Right kidney (tissue), 1 donor: ENCODE data around the gene RFX3.
A peak's percentile ranks its signal among the peaks of the same experiment; 100 is the strongest.

Source experiments
- DNase-seq: peaks from one replicate; pipeline ENCODE4 v3.0.0-alpha.2; 2016

RFX3 gene

GRCh38 chr9:3271581-3271980, 254.2 kb downstream of the RFX3 start:
- no peak for DNase-seq

- no peak for DNase-seq
These were observed 254.6 kb downstream of the RFX3 start for GRCh38 chr9:3271157-3271556.

GRCh38 chr9:3268223-3268622, 257.6 kb downstream of the RFX3 start:
- no peak for DNase-seq

GRCh38 chr9:3263698-3264097, 262.1 kb downstream of the RFX3 start:
- DNase-seq: peak; percentile 14

- DNase-seq: peak; percentile 29
These were observed 262.8 kb downstream of the RFX3 start for GRCh38 chr9:3262826-3263529.

GRCh38 chr9:3261484-3261883, 264.3 kb downstream of the RFX3 start:
- no peak for DNase-seq

- no peak for DNase-seq
These were observed 269.1 kb downstream of the RFX3 start for GRCh38 chr9:3256571-3257330.

GRCh38 chr9:3251309-3251708, 274.5 kb downstream of the RFX3 start:
- DNase-seq: no peak

- no peak for DNase-seq
These were observed 275.1 kb downstream of the RFX3 start for GRCh38 chr9:3250741-3251140.

GRCh38 chr9:3247211-3247610, 278.6 kb downstream of the RFX3 start:
- DNase-seq: no peak

- DNase-seq: no peak
These were observed 279.6 kb downstream of the RFX3 start for GRCh38 chr9:3246241-3246640.

- no peak for DNase-seq
These were observed 280.7 kb downstream of the RFX3 start for GRCh38 chr9:3244963-3245653.

- no peak for DNase-seq
These were observed 282.1 kb downstream of the RFX3 start for GRCh38 chr9:3243683-3244082.

- peak; percentile 17 for DNase-seq
These were observed 284.5 kb downstream of the RFX3 start for GRCh38 chr9:3241290-3241689.

- peak; percentile 23 for DNase-seq
These were observed 285.0 kb downstream of the RFX3 start for GRCh38 chr9:3240656-3241268.

GRCh38 chr9:3239240-3239639, 286.6 kb downstream of the RFX3 start:
- no peak for DNase-seq

GRCh38 chr9:3238236-3238635, 287.6 kb downstream of the RFX3 start:
- no peak for DNase-seq

GRCh38 chr9:3237121-3237520, 288.7 kb downstream of the RFX3 start:
- DNase-seq: no peak

GRCh38 chr9:3235497-3235896, 290.3 kb downstream of the RFX3 start:
- no peak for DNase-seq

GRCh38 chr9:3224931-3225330, 300.9 kb downstream of the RFX3 start:
- no peak for DNase-seq

GRCh38 chr9:3215658-3216057, 310.1 kb downstream of the RFX3 start:
- DNase-seq: no peak

GRCh38 chr9:3214741-3215140, 311.1 kb downstream of the RFX3 start:
- DNase-seq: no peak
